G401.6 (cell line): Measurements from ENCODE around the gene B3GNT2.
"Not testable (repeated sequence)": the region's sequence is repeated elsewhere in the genome, so short reads cannot be mapped to it uniquely, and the experiment has no call there.

ENCODE experiments used
- FAIRE-seq: peaks from 2 replicates; lab custom pipeline; 2012; peaks lifted over from hg19 to GRCh38; lab: Jason Lieb, UNC

The B3GNT2 gene

GRCh38 chr2:62185475-62186155, 10.3 kb upstream of the B3GNT2 start:
- FAIRE-seq = no peak

- no peak for FAIRE-seq
Measured at GRCh38 chr2:62186156-62186905, 9.6 kb upstream of the B3GNT2 start.

- no peak for FAIRE-seq
Measured at GRCh38 chr2:62187246-62187645, 8.7 kb upstream of the B3GNT2 start.

GRCh38 chr2:62188416-62188815, 7.5 kb upstream of the B3GNT2 start:
- FAIRE-seq = no peak

- no peak for FAIRE-seq
Measured at GRCh38 chr2:62189196-62189595, 6.7 kb upstream of the B3GNT2 start.

GRCh38 chr2:62192811-62193210, 3.1 kb upstream of the B3GNT2 start:
- FAIRE-seq = no peak

GRCh38 chr2:62194558-62195420, 1.1 kb upstream of the B3GNT2 start:
- no peak for FAIRE-seq

- no peak for FAIRE-seq
Measured at GRCh38 chr2:62196278-62196901, 475 bp downstream of the B3GNT2 start.

DNA sequence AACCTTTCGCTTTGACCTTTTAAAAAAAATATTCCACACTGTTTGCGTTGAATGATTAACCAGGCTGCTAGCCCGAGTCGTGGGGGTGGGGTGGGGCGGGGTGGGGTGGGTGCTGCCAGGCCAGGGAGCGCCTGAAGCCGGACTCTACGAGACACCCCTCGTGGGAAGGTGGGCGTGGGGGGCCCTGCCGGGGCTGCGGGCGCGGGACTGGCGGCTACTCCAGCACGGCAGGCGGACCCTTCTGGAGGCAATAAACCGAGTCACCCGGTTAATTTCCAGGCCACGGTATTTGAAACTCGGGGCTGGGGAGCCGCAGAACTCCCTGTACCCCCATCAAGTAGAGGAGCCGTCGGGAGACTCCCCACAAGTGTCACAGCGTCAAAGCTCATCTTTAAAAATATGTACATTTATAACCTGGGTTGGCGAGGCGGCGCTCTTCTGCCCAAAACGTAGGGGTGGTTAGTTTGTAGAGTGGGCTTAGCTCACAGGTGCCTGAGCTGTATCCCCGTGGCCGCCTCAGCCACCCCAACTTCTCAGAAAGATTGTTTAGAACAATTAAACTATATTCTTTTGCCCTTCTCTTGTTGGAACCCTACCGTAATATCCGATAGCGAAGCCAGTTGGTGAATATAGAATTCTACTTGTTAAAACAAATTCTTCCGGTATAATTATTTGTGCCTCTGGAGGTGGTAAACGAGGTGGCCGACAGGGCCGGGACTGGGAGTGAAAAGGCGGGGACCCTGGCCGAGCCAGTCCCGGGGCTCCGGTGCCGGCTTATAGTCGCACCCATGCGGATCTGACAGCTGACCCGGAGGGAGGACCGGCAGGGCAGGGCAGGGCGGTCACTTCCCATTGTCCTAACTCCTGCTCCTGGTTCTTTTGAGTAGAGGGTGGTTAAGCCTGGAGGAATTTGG, 1.4 kb downstream of the B3GNT2 start:
- FAIRE-seq = no peak

- no peak for FAIRE-seq
Measured at GRCh38 chr2:62197925-62198633, 2.2 kb downstream of the B3GNT2 start.

DNA sequence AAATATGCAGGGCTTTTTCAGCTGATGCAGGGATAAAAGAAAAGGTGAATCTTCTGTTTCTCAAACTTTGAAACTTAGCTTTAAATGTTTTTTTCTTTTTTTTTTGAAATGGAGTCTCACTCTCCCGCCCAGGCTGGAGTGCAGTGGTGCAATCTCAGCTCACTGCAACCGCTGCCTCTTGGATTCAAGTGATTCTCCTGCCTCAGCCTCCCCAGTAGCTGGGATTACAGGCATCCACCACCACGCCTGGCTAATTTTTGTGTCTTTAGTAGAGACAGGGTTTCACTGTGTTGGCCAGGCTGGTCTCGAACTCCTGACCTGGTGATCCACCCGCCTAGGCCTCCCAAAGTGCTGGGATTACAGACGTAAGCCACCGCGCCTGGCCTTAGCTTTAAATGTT, 2.9 kb downstream of the B3GNT2 start:
- not testable (repeated sequence) for FAIRE-seq

DNA sequence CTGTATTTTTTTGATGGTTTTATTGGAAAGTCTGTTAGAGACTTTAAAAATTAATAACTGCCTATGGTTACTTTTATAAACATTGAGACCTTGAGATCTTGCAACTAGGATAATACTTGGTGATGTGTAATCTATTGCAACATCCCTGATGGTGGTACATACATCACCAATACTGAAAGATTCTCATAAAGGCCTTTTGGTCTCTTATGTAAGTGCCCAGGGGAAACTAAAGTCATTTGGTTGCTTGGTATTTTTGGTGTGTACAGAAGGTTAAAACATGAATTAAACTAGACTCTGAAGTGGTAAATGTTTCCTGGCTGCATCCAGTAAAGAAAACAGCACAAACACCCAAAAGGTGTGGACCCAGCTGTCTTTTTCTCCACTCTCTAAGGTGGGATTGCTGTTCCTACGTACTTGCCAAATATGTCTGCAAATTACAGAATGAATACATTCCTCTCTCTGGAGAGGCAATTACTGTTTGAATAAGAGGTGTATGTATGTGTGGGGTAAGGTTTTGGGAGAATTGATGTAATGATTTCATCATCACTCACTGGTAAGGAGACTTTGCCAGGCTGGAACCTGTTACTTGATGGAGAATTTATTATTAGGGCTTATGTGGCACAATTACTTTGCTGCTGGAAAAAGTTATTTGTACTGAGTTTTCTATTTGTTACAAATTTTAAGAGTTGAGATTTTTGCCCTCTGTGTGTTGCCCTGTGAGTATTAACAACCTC, 3.6 kb downstream of the B3GNT2 start:
- no peak for FAIRE-seq

GRCh38 chr2:62200291-62200841, 4.5 kb downstream of the B3GNT2 start:
- FAIRE-seq = no peak

DNA sequence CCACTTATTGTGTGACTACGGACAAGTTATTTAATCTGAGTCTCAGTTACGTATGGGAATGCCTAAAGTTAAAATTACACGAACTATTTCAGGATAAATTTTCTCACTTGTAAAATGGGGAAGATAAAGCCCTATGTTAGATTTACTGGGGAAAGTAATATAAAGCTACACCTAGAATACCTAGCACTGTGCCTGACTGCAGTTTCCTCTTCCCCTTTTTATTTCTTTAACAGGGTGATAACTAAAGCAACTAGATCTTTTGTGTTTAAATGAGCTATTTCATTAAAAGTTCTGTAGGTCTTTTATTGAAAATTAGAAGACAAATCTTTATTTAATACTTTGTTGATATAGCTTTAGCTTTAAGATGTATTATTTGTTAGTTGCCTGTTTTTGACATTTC, 5.0 kb downstream of the B3GNT2 start:
- FAIRE-seq = no peak

DNA sequence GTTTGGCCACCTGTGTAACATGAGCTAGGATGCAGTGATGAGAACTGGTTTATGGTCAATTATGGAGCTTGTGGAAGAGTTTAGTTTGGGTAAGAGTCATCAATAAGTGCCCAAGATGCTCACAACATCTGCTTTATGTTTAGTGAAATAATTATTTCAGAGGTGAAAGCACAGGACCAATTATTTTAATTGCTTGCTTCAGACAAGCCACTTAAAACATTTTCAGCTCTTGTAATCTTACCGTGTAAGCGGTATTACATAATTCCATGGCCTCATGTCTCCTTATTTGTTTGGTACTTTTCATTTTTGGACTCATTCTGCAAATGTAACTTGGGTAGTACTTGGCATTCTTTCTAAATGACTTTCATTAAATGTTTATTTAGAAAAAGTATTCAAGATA, 5.4 kb downstream of the B3GNT2 start:
- no peak for FAIRE-seq

GRCh38 chr2:62202019-62202722, 6.3 kb downstream of the B3GNT2 start:
- FAIRE-seq = no peak

DNA sequence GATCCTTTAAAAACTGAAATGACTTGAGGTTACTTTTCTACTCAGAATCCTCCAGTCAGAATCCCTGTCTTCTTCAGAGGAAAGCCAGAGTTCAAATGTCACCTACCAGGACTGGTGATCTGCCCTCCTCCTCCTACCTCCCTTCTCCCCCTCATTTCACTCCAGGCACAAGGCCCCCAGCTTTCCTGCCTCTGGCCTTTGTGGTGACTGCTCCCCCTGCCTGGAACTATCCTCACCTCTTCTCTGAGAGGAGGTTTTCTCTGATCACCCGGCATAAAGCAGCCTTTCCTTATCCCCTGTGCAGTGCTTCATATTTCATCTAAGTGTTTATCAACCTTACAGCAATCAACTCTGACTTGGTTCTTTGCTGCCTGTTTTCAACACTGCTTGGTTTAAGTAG, 6.8 kb downstream of the B3GNT2 start:
- FAIRE-seq = no peak

- no peak for FAIRE-seq
Measured at GRCh38 chr2:62203459-62203858, 7.5 kb downstream of the B3GNT2 start.

DNA sequence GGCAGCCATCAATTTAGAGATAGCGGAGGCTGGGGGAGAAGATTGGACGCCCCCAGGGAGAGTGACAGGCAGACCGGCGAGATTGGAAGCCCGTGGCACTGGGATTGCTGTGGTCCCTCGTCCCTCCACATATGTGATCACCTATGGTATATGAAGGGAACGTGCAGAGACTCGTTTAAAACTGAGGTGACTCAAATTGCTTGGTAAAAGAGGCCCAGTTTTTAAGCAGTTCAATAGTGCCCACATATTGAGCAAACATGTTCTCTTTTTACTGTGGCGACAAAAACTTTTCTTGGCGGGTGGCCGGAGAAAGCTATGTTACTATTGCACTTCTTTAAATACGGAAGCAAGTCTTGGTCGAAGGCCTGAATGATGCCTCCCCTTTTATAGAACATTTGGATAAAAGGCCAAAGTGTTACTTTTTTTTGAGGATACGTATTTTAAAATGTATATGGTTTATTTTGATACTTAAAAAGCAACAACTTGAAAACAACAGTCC, 9.1 kb downstream of the B3GNT2 start:
- no peak for FAIRE-seq
